ENCODE data around the gene UBE2H.
"Not testable (repeated sequence)": the region's sequence is repeated elsewhere in the genome, so short reads cannot be mapped to it uniquely, and the experiment has no call there.

The UBE2H gene

GRCh38 chr7:129845178-129845971 lies 107.4 kb downstream of the UBE2H start:
- DNase-seq (ENCODE audit: low read depth in 1 of 2, low spot score in 1 of 2), result no peak

- no peak for DNase-seq (ENCODE audit: low read depth in 1 of 2, low spot score in 1 of 2)
Observed at GRCh38 chr7:129843978-129844840, 108.6 kb downstream of the UBE2H start.

DNA sequence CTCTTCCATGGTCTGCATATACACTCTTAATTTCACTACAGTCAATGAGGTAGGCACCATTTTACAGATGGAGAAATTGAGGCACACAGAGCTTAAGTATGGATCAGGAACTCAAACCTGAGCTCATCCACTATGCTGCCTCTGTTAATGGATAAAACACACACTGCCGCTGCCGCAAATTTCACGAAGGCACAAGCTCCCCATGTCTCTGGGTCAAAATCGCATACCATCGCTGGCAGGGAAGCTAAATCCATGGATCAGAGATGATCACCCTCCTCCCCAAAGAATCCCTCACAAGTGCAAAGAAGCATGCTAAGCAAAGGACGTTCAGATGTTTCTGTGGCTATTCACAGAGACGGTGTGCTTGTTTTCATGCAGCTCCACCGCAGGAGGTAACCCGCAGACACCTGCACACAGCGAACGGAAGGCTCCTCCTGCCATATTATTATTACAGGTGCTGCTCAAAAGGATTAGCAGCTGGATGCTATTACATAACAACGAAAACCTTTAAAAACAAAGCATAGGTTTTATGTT lies 109.3 kb downstream of the UBE2H start:
- DNase-seq (ENCODE audit: low read depth in 1 of 2, low spot score in 1 of 2), result no peak

- DNase-seq (ENCODE audit: low read depth in 1 of 2, low spot score in 1 of 2), result no peak
Observed at GRCh38 chr7:129841465-129841864, 111.3 kb downstream of the UBE2H start.

- no peak for DNase-seq (ENCODE audit: low read depth in 1 of 2, low spot score in 1 of 2)
Observed at GRCh38 chr7:129840757-129841156, 112.0 kb downstream of the UBE2H start.

DNA sequence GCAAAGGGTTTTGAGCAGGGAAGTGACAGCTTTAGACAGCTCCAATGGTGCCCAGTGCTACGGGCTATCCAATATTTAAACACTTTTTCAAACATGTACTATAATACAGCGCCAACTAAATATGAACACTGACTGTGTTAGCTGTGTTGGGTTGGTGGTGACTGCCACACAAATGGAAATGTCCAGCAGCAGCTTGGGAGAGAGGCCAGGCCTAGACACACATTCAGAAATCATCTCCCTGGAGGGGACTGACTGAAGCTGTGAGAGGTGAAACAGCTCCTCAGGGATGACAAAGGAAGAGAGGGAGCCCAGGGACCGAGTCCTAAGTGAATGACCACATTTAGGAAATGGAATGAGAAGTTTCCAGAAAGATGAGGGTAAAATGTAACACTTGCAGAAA lies 115.8 kb downstream of the UBE2H start:
- no peak for DNase-seq (ENCODE audit: low read depth in 1 of 2, low spot score in 1 of 2)

GRCh38 chr7:129835569-129835968 lies 117.2 kb downstream of the UBE2H start:
- no peak for DNase-seq (ENCODE audit: low read depth in 1 of 2, low spot score in 1 of 2)

- DNase-seq (ENCODE audit: low read depth in 1 of 2, low spot score in 1 of 2), result not testable (repeated sequence)
Observed at GRCh38 chr7:129833353-129833752, 119.4 kb downstream of the UBE2H start.

DNA sequence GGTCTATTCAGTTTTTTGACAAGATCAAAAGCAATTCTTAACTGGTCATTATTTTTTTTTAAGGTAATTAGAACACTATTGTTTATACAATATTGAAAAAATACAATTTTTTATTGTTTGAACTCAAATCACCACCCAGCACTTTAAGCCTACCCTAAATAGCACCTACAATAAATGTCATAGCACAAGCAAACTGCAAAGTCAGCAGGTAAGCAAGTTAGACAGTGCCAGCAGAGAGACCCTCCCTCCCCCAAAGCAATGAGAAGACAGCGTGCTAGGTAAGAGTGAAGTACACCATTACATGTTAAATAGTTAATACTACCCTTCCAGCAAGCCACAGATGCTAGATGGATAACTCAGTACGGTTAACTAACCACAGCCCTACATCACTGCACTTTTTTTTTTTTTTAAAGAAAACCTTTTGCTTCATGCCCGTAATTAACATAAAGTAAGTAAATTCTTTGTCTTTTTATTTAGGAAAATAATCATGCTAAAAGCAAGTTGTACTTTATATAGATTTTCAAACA lies 120.0 kb downstream of the UBE2H start:
- no peak for DNase-seq (ENCODE audit: low read depth in 1 of 2, low spot score in 1 of 2)

GRCh38 chr7:129832282-129832681 lies 120.5 kb downstream of the UBE2H start:
- DNase-seq (ENCODE audit: low read depth in 1 of 2, low spot score in 1 of 2), result no peak

DNA sequence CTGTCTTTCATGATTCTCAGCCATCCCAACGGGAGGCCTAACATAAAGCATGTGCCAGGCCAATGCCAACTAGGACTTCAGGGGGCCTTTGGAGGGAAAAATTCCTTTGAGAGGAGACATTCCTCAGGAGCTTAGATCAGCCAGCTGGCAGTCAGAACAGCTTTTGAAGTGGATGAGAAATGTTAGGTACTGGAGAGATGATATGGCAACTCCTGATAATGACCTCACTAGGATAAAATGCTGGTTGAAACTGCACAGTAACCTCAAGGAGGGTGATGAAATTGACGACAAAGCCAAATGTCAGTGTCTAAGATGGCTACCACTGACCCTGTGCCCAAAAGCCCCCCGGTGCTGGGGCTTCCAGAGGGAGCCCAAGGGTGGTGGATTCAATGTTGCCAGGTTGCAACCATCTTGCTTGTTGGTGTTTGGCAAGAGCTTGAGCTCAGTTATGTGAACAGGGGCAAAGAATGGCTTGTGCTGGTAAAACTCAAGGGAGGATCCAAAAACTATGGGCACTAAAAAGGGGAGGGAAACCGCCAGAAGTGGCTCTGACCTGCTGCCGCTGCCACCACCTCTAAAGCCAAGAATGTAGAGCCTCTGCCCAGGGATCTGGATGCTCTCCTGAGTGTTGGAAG lies 121.2 kb downstream of the UBE2H start:
- DNase-seq (ENCODE audit: low read depth in 1 of 2, low spot score in 1 of 2), result no peak

DNA sequence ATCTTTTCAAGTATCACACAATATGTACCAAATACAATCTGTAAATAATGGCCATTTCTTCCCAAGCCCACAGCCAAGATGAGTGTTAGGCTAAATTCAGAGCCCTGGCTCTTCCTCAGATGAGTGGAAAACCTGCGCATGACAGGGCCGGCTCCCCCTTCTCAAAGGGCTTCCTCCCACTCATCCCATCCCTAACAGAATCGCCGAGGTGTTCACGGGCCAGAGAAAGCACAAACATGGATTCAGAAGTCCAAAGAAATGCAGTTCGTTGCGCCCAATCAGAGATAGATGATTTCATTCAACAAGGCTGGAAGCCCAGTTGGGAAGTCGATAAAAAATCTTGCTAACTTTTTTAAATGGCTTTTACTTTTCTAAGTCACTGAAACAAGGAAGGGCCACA lies 121.8 kb downstream of the UBE2H start:
- DNase-seq (ENCODE audit: low read depth in 1 of 2, low spot score in 1 of 2), result no peak

DNA sequence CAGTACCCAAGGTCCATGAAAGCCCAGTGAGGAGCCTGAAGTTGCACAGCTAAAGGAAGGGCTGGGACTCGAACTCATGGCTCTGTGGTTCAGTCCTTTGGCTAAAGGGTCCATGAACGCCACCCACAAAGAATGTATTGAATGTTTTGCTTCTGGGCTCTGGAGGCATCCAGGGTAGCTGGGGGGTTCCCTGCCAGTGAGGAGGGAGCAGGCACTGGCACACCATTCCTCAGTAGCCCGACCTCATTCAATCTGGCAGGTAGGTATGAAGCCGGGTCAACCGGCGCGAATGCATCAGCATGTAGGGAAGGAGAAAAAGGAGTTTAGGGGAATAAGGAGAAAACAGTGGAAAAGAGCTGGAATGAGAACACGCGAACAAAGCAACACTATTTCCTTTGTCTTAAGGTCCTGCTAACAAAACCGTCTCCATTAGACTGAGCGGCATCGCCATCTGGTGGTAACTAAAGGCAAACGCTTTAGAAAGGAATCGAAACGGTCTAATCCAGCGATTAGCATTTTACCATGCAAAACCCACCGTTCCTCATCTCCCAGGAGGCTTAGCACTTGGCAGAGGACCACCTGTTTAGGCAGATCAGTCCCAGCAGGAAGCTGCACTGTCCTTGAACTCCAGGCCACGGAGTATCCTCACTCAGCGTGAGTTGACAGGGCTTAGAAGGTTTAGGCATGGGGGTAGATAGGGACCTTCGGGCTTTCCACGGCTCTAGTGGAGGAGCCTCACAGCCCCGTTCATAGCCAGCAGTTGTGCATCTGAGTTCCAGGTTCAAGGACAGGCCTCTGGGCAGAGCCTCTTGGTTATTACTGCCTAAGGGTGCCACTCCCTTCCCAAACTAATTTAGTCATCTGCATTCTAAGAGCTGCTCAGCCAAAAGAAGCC lies 122.8 kb downstream of the UBE2H start:
- peak; percentile 24 to 38 for DNase-seq (ENCODE audit: low read depth in 1 of 2, low spot score in 1 of 2)

DNA sequence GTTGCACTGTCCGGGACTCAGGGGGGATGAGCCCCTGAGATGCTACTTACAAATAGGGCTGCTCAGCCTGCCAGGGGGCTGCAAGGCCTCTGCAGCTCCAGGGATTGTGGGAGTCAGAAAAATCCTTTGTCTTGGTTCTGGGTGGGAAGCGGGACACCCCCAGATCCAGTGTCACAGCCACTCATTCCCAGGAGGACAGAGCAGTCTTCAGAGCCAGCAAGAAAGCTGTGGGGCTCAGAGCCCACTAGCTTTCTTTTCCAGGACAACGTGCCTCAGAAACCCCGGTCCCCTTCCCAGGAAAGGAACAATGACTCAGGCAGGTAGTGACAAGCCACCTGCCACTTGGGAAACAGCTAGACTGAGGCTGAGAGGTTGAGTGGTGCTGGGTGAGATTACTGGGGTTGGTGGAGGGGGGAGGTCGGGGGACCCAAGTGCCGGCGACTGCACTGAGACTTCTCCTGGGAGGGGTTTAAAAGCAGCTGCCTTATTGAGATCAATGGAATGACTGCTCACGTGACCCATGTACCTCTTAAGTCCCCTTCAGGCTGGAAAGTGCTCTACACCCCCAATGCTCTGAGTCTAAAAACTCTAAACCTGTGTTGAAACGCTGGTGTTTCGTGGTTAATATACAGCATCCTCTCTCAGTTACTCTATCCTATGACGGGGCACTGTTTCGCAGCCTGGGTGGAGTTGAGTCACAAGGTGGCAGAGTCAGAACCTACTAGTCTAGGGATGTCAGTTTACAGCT lies 123.6 kb downstream of the UBE2H start:
- no peak for DNase-seq (ENCODE audit: low read depth in 1 of 2, low spot score in 1 of 2)

- no peak for DNase-seq (ENCODE audit: low read depth in 1 of 2, low spot score in 1 of 2)
Observed at GRCh38 chr7:129828078-129828762, 124.5 kb downstream of the UBE2H start.

DNA sequence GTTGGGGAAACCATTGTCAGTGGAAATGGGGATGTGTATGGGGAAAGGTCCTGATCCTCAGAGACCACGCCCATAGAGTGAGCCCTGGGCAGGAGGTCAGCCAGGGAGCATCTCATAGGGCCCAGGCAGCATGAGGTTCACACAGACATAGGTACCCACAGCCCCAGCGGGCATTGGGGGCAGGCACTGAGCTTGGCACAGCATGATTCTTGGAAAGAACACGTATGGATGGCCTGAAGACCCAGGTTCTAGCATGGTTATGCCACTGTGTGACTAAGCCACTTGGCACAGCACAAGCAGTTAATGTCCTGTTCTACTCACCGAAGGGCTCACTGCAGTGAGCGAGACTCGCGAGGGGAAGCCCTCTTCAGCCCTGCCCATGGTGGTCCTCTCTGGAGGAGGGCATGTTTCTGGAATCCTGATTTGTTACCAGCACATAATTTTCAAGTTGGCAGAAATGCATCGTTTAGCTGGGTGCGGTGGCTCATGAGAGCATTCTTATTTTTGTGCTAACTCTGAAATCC lies 125.2 kb downstream of the UBE2H start:
- no peak for DNase-seq (ENCODE audit: low read depth in 1 of 2, low spot score in 1 of 2)

DNA sequence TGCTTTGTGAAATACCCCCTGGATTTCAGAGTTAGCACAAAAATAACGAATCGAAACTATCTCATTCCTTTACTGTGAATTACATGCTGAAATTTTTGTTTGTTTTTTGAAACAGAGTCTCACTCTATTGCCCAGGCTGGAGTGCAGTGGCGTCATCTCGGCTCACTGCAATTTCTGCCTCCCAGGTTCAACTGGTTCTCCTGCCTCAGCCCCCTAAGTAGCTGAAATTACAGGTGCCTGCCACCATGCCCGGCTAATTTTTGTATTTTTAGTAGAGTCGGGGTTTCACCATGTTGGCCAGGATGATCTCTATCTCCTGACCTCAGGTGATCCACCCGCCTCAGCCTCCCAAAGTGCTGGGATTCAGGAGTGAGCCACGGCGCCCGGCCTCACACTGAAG lies 125.9 kb downstream of the UBE2H start:
- not testable (repeated sequence) for DNase-seq (ENCODE audit: low read depth in 1 of 2, low spot score in 1 of 2)

DNA sequence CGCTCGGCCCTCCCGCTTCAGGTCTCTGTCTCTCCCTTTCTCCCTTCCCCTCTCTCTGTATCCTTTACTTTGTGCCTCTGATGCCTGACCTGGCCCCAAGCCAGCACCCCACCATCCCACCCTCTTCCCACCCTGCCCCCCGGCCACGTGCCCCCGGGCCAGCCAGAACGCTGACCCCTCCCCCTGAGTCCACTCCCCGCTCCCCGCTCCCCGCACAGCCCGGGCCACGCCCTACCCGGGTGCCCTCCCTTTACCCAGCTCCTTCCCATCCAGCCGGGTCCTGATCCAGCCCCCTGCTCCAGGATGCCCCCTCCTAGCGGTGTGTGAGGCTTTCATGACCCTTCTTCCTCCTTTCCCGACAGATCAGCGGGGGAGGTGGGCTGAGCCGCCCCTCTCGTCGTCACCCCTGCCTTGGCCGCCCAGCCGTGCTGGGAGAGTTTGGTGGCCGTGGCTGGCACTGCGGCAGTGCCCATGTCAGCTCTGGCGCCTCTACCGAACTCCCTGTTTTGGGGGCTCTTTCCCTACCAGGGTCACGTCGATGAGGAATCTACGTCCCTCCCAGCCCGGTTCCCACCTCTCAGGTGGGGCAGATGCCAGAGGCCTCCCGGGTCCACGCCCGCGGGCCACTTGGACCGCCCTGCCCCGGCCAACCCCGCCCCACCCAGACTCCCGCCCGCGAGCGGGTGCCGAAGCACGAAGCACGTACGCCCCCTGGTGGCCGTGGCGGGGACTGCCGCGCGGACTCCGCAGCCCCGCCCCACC lies 127.4 kb downstream of the UBE2H start:
- peak; percentile 83 to 92 for DNase-seq (ENCODE audit: low read depth in 1 of 2, low spot score in 1 of 2)
